ENCODE data around the gene DDX20. TPM values are rescaled to one million over a fixed set of nuclear protein-coding genes. Genes with fewer than 3 reads are reported as not detected.

Gene DDX20
- polyA plus RNA-seq, 1 experiment: 6.9 TPM

DNA sequence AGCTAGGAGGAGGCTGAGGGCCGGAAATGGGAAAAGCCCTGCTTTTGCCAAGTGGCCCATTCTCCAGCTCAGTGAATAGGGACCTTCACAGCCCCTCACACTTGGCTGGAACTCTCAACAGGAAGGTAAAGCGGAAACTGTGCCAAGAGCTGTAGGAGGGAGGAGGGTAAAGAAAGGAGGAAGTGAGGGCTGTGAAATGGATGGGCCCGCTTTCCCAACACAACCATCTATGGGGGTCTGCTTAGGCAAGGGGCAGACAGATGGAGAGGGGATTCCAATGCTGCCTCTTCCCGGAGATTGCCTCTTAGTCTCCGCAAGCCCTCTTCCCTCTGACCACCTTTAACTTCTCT lies 21.7 kb upstream of the DDX20 start:
- H3K27me3 ChIP-seq (ENCODE audit: control insufficient read depth, insufficient read depth, low read length): no peaks in the 10 kb centered on the region
- POLR2A ChIA-PET: no interaction called here
- TF ChIP-seq, protein P1, sequence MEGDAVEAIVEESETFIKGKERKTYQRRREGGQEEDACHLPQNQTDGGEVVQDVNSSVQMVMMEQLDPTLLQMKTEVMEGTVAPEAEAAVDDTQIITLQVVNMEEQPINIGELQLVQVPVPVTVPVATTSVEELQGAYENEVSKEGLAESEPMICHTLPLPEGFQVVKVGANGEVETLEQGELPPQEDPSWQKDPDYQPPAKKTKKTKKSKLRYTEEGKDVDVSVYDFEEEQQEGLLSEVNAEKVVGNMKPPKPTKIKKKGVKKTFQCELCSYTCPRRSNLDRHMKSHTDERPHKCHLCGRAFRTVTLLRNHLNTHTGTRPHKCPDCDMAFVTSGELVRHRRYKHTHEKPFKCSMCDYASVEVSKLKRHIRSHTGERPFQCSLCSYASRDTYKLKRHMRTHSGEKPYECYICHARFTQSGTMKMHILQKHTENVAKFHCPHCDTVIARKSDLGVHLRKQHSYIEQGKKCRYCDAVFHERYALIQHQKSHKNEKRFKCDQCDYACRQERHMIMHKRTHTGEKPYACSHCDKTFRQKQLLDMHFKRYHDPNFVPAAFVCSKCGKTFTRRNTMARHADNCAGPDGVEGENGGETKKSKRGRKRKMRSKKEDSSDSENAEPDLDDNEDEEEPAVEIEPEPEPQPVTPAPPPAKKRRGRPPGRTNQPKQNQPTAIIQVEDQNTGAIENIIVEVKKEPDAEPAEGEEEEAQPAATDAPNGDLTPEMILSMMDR (IDR thresholded peaks at IDR 0.05; ENCODE audit: insufficient read depth, low read depth, low read length): no peak
- CTCF ChIA-PET: interaction anchor here (0.7 to 2.1 kb wide), 3 partner anchors 13 to 40 kb away, joined by 3 to 14 read pairs (median 4); no protein-coding TSS in a partner anchor
- H3K36me3 ChIP-seq (ENCODE audit: control insufficient read depth, insufficient read depth, low read length): no peaks in the 10 kb centered on the region
- DNase-seq (ENCODE audit: low read depth): no peak
- H3K4me3 ChIP-seq (ENCODE audit: low read depth, low read length): no peak overlapping the region

DNA sequence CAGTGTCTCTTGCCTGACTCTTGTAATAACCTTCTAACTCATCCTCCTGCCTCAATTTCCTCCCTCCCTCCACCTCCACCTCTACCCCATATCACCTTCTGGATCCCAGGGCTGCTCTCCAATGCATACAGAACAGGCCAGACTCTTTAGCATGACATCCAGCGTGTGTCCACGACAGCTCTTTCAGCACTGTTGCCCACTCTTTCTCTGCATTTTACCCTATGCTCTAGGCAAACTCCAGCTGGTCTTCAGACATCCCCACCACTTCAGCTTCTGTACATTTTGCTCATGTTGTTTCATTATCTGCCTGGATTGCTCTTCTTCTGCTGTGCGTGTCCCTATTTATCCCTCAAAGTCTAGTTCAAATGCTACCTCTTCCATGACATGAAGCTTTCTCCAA lies 21.3 kb upstream of the DDX20 start:
- DNase-seq (ENCODE audit: low read depth): no peak
- TF ChIP-seq, protein P1 (IDR thresholded peaks at IDR 0.05; ENCODE audit: insufficient read depth, low read depth, low read length): no peak
- H3K27me3 ChIP-seq (ENCODE audit: control insufficient read depth, insufficient read depth, low read length): no peaks in the 10 kb centered on the region
- no peaks in the 10 kb centered on the region for H3K36me3 ChIP-seq (ENCODE audit: control insufficient read depth, insufficient read depth, low read length)
- ChIA-PET CTCF (interaction anchor here (0.7 to 3.0 kb wide), 4 partner anchors 12 to 40 kb away, joined by 3 to 14 read pairs (median 8); no protein-coding TSS in a partner anchor), POLR2A (no interaction called here)
- no peak overlapping the region for H3K4me3 ChIP-seq (ENCODE audit: low read depth, low read length)

GRCh38 chr1:111734856-111735255 lies 20.8 kb upstream of the DDX20 start:
- POLR2A ChIA-PET: no interaction called here
- Histone ChIP-seq H3K27me3 (ENCODE audit: control insufficient read depth, insufficient read depth, low read length) (no peaks in the 10 kb centered on the region), H3K4me3 (ENCODE audit: low read depth, low read length) (no peak overlapping the region), H3K36me3 (ENCODE audit: control insufficient read depth, insufficient read depth, low read length) (no peaks in the 10 kb centered on the region)
- TF ChIP-seq, protein P1 (IDR thresholded peaks at IDR 0.05; ENCODE audit: insufficient read depth, low read depth, low read length): no peak
- DNase-seq (ENCODE audit: low read depth): no peak
- CTCF ChIA-PET: interaction anchor here (0.7 to 3.0 kb wide), 4 partner anchors 12 to 40 kb away, joined by 3 to 14 read pairs (median 8); no protein-coding TSS in a partner anchor

DNA sequence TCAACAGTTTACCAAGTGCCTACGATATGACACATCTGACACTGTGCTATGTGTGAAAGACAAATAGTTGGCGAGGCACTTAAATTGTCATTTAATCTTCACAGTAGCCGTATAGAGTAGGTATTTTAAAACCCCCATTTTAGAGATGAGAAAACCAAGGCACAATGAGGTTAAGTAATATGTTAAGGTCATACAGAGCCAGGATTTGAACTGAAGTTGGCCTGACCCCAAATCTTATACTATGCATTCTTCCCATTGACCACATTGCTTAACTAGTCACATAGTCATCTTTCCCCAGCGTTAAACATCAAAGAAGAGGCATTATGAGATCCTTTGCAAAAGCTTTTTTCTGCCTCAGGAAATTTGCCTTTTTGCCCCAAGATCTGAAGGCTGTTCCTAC lies 20.4 kb upstream of the DDX20 start:
- DNase-seq (ENCODE audit: low read depth): no peak
- POLR2A ChIA-PET: no interaction called here
- no peaks in the 10 kb centered on the region for H3K27me3 ChIP-seq (ENCODE audit: control insufficient read depth, insufficient read depth, low read length)
- no peaks in the 10 kb centered on the region for H3K36me3 ChIP-seq (ENCODE audit: control insufficient read depth, insufficient read depth, low read length)
- TF ChIP-seq, protein P1 (IDR thresholded peaks at IDR 0.05; ENCODE audit: insufficient read depth, low read depth, low read length): no peak
- no peak overlapping the region for H3K4me3 ChIP-seq (ENCODE audit: low read depth, low read length)
- CTCF ChIA-PET: interaction anchor here (1.0 to 3.0 kb wide), 3 partner anchors 11 to 34 kb away, joined by 3 to 12 read pairs (median 4); no protein-coding TSS in a partner anchor

DNA sequence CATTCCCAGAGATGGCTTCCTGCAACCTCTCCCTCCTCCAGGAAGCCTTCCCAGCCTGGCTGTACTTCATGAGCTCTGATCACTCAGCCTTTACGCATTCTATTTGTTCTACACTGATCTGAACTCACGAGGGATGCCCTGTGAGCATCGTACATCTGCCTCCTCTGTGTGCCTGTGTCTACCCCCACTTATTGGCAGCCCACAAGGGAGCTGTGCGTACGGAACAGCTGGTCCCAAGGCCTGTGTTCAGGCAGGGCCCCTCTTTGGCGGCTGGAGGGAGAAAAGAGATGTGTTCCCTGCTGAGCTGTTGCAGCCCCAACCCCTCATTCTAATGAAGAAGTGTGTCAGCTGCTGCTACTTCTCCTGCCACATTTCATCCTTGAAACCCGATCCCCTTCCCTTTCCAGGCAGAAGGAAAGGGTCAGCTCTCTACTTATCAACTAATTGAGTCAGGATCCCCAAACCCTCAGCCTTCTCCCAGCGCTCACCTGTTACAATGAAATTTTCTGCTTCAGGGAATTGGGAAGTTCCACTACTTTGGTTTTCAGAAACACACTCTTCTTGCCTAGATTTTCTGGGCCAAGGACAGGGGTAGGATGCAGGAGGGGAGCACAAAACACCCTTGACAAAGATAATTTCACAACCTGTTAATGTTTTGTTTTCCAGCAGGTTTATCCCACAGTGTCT lies 19.7 kb upstream of the DDX20 start:
- ChIA-PET POLR2A (interaction anchor here (0.6 kb wide), 1 partner anchor 33 kb away, joined by 5 read pairs; no protein-coding TSS in a partner anchor), CTCF (interaction anchor here (1.0 to 3.0 kb wide), 6 partner anchors 11 to 33 kb away, joined by 3 to 12 read pairs (median 4); no protein-coding TSS in a partner anchor)
- Histone ChIP-seq H3K4me3 (ENCODE audit: low read depth, low read length) (no peak overlapping the region), H3K36me3 (ENCODE audit: control insufficient read depth, insufficient read depth, low read length) (no peaks in the 10 kb centered on the region), H3K27me3 (ENCODE audit: control insufficient read depth, insufficient read depth, low read length) (no peaks in the 10 kb centered on the region)
- TF ChIP-seq, protein P1 (IDR thresholded peaks at IDR 0.05; ENCODE audit: insufficient read depth, low read depth, low read length): no peak
- DNase-seq (ENCODE audit: low read depth): no peak
